GM19438 (cell line): Measurements from ENCODE around the gene FMN1.

Source experiments
- ATAC-seq: cut with Tn5 transposase; IDR thresholded peaks from one replicate; pipeline ENCODE4 v1.9.1; 2021; ENCODE audit warnings: low read depth; ENCODE audit not compliant: unreplicated experiment

FMN1 gene

DNA sequence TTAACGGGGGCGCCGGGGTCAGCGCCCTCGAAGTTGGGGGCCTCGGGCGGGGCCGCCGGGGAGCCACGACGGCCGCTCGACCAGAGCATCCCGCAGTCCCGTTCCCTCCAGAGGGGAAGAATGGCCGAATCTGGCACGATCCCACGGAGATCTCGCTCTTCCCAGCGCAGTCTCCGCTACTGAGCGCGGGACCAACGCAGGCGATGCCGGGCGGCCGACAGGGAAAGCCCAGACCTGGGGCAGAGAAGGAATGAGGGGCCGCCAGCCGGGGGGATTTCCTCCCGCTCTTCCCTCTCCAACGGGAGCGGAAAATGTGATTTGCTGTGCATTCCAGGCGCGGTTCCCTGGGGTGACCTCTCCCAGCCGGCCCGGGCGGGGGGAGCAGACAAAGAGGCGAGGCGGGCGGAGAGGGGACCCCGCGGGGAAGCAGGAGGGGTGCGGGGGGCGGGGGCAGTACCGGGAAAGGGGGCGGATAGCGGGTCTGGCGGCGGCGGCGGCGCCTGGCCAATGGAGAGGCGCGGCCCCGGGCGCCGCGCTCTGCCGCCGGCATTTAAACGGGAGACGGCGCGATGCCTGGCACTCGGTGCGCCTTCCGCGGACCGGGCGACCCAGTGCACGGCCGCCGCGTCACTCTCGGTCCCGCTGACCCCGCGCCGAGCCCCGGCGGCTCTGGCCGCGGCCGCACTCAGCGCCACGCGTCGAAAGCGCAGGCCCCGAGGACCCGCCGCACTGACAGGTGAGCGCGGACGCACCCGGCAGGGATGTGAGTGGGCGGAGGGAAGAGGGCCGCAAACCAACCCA is 476.9 kb downstream of the FMN1 start, which contains the start of gene GREM1:
Gene GREM1, plus strand, starts transcription at position 579 of the 801 bp plus-strand sequence. CDS start 12,687 bp downstream, outside the sequence.
- ATAC-seq: no peak

GRCh38 chr15:32716915-32717425 is 477.5 kb downstream of the FMN1 start:
- ATAC-seq: no peak

DNA sequence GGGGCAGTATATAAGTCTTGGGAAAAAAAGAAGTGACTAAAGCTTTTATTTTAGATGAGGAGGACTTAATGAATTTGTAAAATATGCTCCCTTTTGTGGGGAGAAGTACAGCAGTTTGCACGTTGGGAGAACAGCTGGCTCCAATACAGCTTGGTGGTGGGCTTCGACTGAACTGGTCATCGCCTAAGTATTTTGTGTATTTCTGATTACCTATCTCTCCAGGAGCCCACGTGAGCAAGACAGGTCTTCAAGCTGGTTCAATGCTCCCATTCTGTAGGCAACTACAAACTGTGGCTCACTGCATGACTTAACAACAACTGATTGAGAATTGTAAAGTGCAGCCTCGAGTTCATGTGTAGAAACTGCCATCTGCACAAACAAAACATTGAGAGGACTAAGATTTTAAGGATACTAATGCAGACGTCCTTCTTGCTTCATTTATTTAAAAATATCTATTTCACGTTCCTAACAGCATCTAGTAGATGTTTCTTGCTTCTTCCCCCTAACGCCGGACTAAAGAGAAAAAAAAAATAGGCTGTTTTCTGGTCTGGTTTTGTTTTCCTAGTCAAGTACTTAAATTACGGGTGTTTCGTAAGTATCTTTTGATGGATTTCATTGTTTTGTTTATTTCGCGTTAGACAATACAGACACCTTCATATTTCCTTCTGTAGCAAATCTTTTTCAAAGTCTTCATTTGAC is 478.1 kb downstream of the FMN1 start:
- no peak for ATAC-seq
